ENCODE measurements around the gene B3GNT3. TPM values are rescaled to one million over a fixed set of nuclear protein-coding genes. Genes with fewer than 3 reads are reported as not detected.

Gene B3GNT3
- total RNA-seq, 2 donors from 2014 or later = 2.3 TPM; not detected in 1

- no peaks in the 10 kb centered on the region for H3K36me3 ChIP-seq
- H3K27ac ChIP-seq = no peak overlapping the region
- DNase-seq (ENCODE audit: low spot score) (no peak), ATAC-seq (ENCODE audit: insufficient number of reproducible peaks, low FRiP score, low read depth) (no peak)
- H3K4me3 ChIP-seq = no peak overlapping the region
- no peaks in the 10 kb centered on the region for H3K27me3 ChIP-seq (replicated peaks; ENCODE audit: insufficient read depth)
- H3K9me3 ChIP-seq = no peaks in the 10 kb centered on the region
- TF ChIP-seq CTCF (IDR thresholded peaks at IDR 0.05) = no peak
- no peaks in the 10 kb centered on the region for H3K4me1 ChIP-seq (ENCODE audit: control insufficient read depth in 1 of 2, low read depth in 2 of 2)
Measured at GRCh38 chr19:17803264-17803896, 8.4 kb downstream of the B3GNT3 start.

GRCh38 chr19:17805427-17805826, 10.5 kb downstream of the B3GNT3 start:
- Histone ChIP-seq H3K27me3 (replicated peaks; ENCODE audit: insufficient read depth) (no peaks in the 10 kb centered on the region), H3K9me3 (no peaks in the 10 kb centered on the region), H3K27ac (no peak overlapping the region), H3K36me3 (no peaks in the 10 kb centered on the region), H3K4me1 (ENCODE audit: control insufficient read depth in 1 of 2, low read depth in 2 of 2) (no peaks in the 10 kb centered on the region), H3K4me3 (no peak overlapping the region)
- no peak for DNase-seq (ENCODE audit: low spot score)
- ATAC-seq (ENCODE audit: insufficient number of reproducible peaks, low FRiP score, low read depth) = no peak
- no peak for TF ChIP-seq CTCF (IDR thresholded peaks at IDR 0.05)

- ATAC-seq (ENCODE audit: insufficient number of reproducible peaks, low FRiP score, low read depth) = no peak
- Histone ChIP-seq H3K9me3 (no peaks in the 10 kb centered on the region), H3K4me3 (no peak overlapping the region), H3K36me3 (no peaks in the 10 kb centered on the region), H3K4me1 (ENCODE audit: control insufficient read depth in 1 of 2, low read depth in 2 of 2) (no peaks in the 10 kb centered on the region), H3K27me3 (replicated peaks; ENCODE audit: insufficient read depth) (no peaks in the 10 kb centered on the region), H3K27ac (no peak overlapping the region)
- DNase-seq (ENCODE audit: low spot score) = no peak
- no peak for TF ChIP-seq CTCF (IDR thresholded peaks at IDR 0.05)
Measured at GRCh38 chr19:17806945-17807344, 12.0 kb downstream of the B3GNT3 start.

GRCh38 chr19:17807731-17808316, 12.9 kb downstream of the B3GNT3 start:
- Histone ChIP-seq H3K4me3 (no peak overlapping the region), H3K27me3 (replicated peaks; ENCODE audit: insufficient read depth) (no peaks in the 10 kb centered on the region), H3K4me1 (ENCODE audit: control insufficient read depth in 1 of 2, low read depth in 2 of 2) (no peaks in the 10 kb centered on the region), H3K27ac (no peak overlapping the region), H3K36me3 (no peaks in the 10 kb centered on the region), H3K9me3 (no peaks in the 10 kb centered on the region)
- TF ChIP-seq CTCF (IDR thresholded peaks at IDR 0.05) = no peak
- no peak for DNase-seq (ENCODE audit: low spot score)
- no peak for ATAC-seq (ENCODE audit: insufficient number of reproducible peaks, low FRiP score, low read depth)

- no peak for DNase-seq (ENCODE audit: low spot score)
- Histone ChIP-seq H3K4me3 (no peak overlapping the region), H3K27me3 (replicated peaks; ENCODE audit: insufficient read depth) (no peaks in the 10 kb centered on the region), H3K27ac (no peak overlapping the region), H3K36me3 (no peaks in the 10 kb centered on the region), H3K4me1 (ENCODE audit: control insufficient read depth in 1 of 2, low read depth in 2 of 2) (no peaks in the 10 kb centered on the region), H3K9me3 (no peaks in the 10 kb centered on the region)
- no peak for TF ChIP-seq CTCF (IDR thresholded peaks at IDR 0.05)
- no peak for ATAC-seq (ENCODE audit: insufficient number of reproducible peaks, low FRiP score, low read depth)
Measured at GRCh38 chr19:17811103-17811502, 16.2 kb downstream of the B3GNT3 start.

Measured in thoracic aorta (tissue), 2 donors.